Fibroblast of peridontal ligament (primary cell): Measurements from ENCODE around the gene FBN3.

Experiments used
- DNase-seq: peaks from one replicate; pipeline ENCODE4 v3.0.0-alpha.2; 2010; ENCODE audit errors: extremely low read depth

Gene FBN3

DNA sequence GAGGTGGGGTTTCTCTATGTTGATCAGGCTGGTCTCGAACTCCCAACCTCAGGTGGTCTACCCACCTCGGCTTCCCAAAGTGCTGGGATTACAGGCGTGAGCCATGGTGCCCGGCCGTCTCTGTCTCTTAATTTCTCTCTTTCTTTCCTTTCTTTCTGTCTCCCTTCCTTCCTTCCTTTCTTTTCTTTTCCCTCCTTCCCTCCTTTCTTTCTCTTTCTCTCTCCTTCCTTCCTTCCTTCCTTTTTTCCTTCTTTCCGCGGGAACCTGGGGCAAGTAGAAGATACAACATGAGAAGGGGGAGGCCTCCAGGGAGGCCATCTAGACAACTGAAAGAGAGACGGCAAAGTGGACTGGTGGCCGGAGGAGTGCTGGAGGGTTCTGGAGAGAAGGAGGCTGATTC lies 128.7 kb downstream of the FBN3 start:
- DNase-seq: no peak

DNA sequence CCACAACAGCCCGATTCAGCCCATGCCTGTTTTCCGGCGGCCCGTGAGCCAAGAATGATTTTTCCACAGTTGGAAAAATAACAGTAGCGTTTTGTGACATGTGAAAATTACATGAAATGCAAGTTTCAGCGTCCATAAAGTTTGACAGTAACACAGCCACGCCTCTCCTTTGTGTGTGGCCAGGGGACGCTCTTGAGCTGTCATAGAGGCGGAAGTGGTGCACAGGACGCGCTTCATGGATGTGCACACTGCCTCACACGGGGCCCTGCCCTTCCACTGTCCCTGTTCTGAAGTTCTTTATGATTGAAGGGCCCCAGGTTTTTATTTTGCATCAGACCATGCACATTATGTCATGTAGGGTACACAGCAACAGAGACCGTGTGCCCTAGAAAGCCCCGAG lies 131.6 kb downstream of the FBN3 start:
- no peak for DNase-seq
